Fibroblast of skin of left biceps (primary cell): Measurements from ENCODE around the gene SCAF8.
"Not testable (repeated sequence)": the region's sequence is repeated elsewhere in the genome, so short reads cannot be mapped to it uniquely, and the experiment has no call there.

Source experiments
- DNase-seq, 2 experiments: peaks; one replicate each; pipeline ENCODE4 v3.0.0-alpha.2; 2013; ENCODE audit warnings: low read depth in 2 of 2

The SCAF8 gene

DNA sequence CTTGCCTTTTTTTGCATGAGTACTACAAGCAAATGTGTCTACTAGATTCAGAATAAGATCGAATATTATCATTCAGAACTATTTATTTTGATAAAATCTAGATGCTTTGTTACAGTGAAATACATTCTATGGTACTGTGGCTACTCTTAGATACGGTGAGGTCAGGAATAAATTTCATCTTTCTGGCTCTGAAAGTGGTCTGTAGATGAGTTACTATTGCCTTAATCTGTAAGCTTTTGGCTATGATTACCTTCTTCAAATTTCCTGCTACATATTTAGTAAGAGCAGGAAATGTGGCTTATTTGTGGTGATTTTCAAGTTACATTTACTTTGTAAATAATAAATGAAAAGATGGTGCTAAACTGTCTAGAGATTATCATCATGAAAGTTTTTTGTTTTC lies 50.0 kb downstream of the SCAF8 start:
- DNase-seq, result no peak

- DNase-seq, result no peak
Observed at GRCh38 chr6:154785075-154785474, 51.9 kb downstream of the SCAF8 start.

DNA sequence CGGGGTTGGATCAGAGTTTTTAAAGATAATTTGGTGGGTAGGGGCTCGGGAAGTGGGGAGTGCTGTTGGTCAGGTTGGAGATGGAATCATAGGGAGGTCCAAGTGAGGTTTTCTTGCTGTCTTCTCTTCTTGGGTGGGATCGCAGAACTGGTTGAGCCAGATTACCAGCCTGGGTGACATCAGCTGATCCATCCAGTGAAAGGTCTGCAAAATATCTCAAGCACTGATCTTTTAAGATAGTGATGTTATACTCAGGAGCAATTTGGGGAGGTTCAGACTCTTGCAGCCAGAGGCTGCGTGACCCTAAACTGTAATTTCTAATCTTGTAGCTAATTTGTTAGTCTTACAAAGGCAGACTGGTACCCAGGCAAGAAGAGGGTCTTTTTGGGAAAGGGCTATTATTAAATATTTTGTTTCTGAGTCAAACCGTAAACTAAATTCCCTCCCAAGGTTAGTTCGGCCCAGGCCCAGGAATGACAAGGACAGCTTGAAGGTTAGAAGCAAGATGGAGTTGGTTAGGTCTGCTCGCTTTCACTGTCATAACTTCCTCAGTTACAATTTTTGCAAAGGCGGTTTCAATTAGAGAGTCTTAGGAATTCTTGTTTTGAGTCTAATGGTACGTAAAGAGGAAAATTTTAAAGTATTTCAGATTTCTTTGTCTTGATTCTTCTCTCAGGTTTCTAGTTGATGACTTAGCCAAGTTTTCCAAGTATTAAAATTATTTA lies 53.1 kb downstream of the SCAF8 start:
- DNase-seq, result no peak

DNA sequence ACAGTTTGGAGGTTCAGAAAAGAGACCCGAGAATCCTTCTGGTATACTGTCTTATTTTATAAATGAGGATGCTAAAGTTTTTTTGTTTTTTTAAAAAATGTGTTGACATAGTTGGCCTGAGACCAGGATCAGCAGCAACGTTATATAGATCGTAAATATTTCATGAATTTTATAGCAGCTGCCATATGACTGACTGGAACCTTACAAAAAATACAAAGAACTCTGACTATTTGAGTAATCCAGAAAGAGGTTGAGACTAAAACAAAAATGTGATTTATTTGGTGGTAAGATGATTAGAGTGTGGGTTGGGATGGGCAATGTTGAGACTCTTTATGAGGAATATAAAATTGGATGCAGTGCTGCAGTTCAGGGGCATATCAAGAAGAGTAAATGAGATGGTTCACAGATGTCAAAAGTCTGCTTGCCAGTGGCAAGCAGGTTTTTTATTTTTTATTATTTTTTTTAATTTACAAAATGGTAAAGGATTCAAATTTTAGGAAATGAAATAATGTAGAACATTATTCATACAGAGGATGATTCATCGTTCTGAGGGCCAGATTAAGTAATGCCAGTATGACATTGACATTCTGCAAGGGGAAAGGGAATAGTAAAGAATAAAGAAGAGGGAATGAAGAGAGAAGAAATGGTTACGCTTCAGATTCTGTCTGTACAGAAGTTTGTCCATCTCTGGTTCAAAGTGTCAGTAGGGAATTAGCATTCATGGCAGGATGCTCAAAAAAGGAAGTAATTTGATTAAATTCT lies 58.5 kb downstream of the SCAF8 start:
- peak in 1 of 2 experiments; percentile 32 for DNase-seq

DNA sequence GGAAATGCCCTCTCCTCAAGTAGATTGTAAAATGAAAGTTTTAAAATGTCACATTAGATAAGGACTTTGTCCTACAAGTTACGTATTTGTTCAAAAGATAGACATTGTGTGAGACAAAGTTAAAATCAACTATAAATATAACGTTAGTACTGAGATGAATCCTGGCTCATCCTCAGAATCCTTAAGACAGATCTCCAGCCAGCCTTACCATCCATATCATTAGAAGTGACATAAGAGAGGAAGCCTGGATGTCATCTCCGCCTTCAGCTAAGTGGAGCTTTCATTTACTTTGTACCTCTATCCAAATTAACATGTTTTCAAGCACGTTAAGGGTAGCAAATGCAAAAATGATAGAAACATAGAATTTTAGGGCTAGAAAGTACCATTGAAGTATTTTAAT lies 59.1 kb downstream of the SCAF8 start:
- no peak for DNase-seq

- no peak for DNase-seq
Observed at GRCh38 chr6:154792761-154793160, 59.5 kb downstream of the SCAF8 start.

DNA sequence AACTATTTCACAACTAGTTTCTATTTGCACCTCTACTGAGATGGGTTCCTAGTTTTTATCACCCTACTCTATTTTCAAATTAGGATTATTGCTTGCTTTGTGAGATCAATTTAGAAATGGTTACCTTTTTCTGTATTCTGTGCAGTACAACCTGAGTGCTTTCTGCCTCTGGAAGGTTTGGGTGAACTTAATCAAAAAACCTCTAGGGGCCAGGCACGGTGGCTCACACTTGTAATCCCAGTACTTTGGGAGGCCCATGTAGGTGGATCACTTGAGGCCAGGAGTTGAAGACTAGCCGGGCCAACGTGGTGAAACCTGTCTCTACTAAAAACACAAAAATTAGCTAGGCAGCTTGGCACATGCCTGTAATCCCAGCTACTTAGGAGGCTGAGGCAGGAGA lies 63.3 kb downstream of the SCAF8 start:
- DNase-seq, result no peak

GRCh38 chr6:154797857-154798256 lies 64.6 kb downstream of the SCAF8 start:
- no peak for DNase-seq

DNA sequence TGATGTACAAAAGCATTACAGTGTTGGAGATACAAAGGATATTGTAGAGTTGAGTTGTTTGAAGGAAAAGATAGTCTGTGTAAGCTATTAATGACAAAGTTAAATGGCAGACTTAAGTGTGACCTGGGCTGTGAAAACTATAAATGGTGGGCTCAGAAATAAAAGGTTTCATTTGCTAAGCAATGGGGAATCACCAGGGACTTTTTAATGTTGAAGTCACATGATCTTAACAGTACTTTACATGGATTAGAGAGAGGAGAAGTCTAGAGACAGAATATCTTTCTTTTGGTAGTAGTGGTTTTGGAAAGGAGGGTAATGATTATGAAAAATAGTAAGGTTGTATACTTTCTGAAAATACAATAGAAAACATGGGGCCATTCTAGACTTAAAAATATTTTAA lies 67.1 kb downstream of the SCAF8 start:
- no peak for DNase-seq

DNA sequence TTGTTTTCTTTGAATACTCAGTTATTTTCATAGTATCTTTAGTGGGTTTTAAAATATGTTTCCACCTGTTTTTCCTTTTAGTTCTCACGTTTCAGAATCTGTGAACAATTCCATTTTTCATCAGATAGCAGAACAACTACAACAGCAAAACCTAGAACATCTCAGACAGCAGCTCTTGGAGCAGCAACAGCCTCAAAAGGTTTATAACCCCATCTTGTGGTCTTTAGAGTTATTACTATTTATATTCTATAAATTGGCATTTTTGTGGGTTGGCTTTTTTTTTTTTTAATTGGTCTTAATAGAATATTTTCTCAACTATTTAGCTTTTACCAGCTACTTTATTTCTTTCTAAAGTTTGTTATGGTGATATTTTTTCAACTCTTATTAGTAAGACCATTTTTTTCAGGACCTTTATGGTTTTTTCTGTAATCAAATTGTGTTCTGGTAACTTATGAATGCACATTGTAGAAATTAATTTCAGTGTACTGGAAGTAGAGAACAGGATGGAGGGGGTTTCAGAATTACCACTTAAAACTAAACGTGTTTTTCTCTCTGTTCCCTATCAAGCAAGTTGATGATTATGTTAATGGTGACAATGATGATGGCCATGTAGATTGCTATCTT lies 72.2 kb downstream of the SCAF8 start:
- DNase-seq, result peak in 1 of 2 experiments; percentile 13

- DNase-seq, result no peak
Observed at GRCh38 chr6:154806804-154807203, 73.6 kb downstream of the SCAF8 start.

DNA sequence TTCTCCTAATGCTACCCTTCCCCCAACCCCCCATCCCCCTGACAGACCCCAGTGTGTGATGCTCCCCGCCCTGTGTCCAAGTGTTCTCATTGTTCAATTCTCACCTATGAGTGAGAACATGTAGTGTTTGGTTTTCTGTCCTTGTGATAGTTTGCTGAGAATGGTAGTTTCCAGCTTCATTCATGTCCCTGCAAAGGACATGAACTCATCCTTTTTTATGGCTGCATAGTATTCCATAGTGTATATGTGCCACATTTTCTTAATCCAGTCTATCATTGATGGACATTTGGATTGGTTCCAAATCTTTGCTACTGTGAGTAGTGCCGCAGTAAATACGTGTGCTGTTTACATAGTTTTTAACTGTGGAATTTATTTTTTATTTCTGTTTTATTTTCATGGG lies 78.4 kb downstream of the SCAF8 start:
- not testable (repeated sequence) for DNase-seq

- no peak for DNase-seq
Observed at GRCh38 chr6:154814063-154814462, 80.8 kb downstream of the SCAF8 start.

DNA sequence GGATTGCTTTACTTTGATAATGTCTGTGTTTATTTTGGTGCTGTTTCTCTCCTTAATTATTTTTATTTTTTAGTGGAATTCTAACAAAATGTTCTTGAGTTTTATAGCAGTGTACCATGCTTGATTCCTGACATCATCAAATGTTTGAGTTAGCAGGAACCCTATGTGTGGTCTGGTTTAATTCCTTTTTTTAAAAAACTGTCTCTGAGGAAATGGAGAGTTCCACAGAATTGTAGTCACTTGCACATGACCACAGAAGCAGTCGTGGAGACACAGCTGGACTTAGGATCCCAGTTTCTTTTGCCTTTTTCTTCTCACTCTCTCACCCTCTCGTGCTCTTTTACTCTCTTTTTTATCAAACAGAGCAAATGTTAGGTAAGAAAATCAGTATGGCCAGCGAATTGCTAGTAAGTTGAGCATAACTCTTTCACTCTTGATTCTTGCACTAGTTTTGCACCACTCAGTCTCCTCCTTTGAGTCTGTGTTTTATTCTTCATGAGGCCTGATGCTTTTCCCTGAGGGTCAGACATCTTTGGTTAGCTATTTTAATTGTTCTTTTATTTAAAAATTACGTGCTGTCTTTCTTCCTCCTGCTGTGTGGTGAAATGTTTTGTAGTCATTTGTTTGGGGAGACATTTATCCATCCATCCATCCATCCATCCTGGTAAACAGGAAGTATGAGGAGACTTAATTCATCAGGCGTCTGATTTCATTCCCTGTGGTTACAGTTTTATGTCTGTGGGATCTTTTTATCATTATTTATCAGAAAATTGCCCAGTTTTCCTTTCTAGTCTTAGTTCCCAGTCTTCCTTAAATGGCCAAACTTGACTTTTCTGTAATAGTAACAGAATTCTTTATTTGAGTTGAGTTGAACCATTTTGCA lies 83.0 kb downstream of the SCAF8 start:
- DNase-seq, result no peak

DNA sequence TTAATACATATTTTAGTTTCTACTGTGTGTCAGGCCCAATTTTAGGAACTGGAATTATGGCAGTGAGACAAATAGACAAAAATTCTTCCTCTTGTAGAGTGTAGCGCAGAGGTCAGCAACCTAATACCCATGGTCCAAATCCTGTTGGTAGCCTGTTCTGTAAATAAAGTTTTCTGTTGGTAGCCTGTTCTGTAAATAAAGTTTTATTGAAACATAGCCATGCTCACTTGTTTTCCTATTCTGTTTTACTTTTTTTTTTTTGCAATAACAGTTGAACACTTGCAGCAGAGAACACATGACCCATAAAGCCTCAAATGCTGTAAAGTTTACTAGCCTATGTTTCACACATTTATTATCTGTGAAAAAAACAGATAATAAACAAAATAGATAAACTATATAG lies 87.9 kb downstream of the SCAF8 start:
- DNase-seq, result no peak

GRCh38 chr6:154821638-154822037 lies 88.4 kb downstream of the SCAF8 start:
- DNase-seq, result no peak

DNA sequence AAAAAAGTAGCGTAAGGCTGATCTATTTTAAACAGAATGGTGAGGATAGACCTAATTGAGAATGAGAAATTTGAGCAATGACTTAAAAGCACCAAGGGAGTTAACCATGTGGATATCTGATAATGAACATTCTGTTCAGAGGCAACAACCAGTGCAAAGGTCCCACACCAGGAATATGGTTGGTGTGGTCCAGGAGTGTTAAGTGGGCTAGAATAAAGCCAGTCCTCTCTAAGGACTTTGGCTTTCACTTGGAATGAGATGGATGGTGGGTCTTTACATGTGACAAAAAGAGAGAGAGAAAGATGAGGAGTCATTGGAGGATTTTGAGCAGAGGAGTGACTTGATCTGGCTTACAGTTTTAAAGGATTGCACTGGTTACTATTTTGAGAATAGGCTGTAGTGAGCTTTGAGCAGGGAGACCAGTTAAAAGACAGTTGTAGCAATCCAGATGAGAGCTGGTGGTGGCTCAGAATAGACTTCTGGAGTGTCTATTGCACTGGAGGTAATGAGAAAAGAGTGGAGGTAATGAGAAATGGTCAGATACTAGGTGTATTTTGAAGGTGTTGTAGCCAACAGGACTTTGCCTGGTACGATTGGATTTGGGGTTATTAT lies 89.8 kb downstream of the SCAF8 start:
- DNase-seq, result no peak

GRCh38 chr6:154824076-154824475 lies 90.9 kb downstream of the SCAF8 start:
- no peak for DNase-seq

- DNase-seq, result no peak
Observed at GRCh38 chr6:154829970-154830369, 96.8 kb downstream of the SCAF8 start.

GRCh38 chr6:154830771-154831170 lies 97.6 kb downstream of the SCAF8 start:
- DNase-seq, result no peak

DNA sequence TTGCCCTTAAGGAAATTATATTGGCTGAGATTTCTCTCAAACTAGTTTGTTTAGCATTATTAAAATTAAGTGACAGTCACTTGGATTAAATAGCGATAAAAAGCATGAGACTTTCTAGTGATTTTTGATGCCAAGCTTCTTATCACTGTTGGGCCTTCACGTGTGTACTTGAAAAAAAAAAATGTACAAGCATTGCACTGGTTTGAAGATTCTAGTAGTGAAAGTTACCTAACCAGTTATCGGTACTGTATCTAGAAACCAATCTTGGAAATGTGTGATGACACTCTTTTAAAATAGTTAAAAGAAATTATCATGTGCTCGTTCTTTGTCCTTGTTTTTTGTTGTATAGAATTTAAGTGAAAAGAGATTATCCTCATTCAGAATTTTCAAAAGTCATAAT lies 102.1 kb downstream of the SCAF8 start:
- no peak for DNase-seq

- DNase-seq, result no peak
Observed at GRCh38 chr6:154839546-154839945, 106.3 kb downstream of the SCAF8 start.
